ENCODE data around the gene RIMBP2. TPM values are rescaled to one million over a fixed set of nuclear protein-coding genes. Genes with fewer than 3 reads are reported as not detected.
"Not testable (repeated sequence)": the region's sequence is repeated elsewhere in the genome, so short reads cannot be mapped to it uniquely, and the experiment has no call there.

RIMBP2 gene
- total RNA-seq, 1 donor from 2014 or later = not detected

DNA sequence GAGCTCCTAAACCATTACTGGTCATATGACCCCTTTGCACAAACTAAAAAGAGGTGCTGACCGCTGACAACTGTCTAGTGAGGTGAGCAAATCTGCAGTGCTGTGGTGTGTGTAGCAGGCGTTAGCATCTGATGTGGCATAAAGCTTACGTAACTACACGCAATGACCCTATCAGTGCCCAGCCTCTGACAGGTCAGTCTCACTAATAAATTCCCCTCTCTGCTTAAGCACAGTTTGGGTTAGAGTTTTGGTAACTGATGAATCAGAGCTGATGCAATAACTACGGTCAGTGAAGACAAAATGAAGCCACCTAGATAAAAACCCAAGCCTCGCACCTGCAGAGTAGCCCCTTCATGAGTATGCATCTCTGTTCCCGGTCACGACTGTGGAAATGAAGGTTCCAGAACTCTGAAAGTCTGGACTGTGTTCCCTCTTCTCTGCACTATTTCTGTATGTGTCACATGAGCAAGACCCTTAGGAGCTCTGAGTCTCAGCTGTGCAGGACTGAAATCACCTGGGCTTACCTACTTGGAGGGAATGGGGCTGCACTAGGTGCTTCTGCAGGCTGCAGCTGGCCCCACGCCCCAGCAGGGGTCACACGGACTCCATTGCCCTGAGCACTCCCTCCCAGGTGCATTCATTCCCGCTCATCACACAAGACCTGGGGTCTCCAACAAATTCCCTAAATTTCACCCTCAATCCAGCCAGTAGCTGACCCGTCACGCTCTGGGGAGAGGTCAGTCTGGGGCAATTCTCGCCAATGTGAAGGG lies 54.4 kb downstream of the RIMBP2 start:
- no peak for DNase-seq (ENCODE audit: low spot score)
- ATAC-seq = no peak

DNA sequence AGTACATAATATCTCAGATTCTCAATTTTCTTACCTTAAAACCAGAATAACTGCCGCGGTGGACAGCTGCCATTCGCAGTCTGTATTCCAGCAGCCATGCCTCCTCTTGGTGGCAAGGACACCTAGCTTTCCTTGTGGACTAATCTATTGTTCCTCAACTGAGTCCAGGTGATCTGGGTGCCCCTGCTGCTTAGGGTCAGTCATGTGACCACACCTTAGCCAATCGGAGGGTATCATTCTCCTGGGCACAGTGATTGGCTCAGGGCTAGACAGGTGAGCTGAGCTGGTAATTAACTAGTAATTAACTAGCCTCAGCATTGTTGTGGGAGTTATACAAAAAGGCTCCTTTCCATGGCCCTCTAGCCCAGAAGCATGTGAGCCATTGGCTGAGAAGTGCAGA lies 55.0 kb downstream of the RIMBP2 start:
- DNase-seq (ENCODE audit: low spot score) (no peak), ATAC-seq (no peak)

DNA sequence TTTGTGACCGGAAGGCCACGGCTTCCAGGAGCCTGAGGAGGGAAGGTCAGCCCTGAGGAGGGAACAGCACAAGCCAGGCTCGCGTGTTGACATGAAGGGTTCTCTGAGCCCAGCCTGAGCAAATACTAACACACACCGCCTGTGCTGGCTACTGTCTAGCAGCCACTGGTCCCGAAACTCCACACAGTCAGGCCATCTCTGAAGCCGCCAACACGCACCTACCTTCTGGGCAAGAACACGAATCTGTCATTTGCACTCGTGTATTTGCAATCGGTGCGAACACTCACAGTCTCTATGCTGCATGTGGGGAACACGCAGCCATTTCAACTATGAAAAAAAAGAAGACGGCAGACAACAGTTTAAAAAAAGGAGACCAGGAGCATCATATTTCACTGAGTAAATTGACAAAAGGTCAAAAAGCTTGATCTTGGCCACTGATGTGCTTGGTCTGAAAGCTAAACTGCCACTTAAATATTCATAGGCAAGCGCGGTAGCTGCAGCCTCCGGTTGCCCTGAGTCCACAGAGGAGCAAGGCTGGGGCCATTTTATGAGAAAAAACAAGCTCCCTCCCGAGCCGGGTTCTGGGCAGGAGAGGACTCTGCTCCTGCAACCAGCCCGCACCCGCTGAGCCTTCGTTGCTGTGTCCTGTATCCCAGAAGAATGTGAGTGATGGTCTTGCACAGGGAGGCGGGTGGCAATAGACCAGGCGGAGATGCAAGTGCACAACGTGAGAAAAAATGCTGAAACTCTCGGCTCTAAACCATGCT lies 57.8 kb downstream of the RIMBP2 start:
- ATAC-seq (no peak), DNase-seq (ENCODE audit: low spot score) (no peak)

DNA sequence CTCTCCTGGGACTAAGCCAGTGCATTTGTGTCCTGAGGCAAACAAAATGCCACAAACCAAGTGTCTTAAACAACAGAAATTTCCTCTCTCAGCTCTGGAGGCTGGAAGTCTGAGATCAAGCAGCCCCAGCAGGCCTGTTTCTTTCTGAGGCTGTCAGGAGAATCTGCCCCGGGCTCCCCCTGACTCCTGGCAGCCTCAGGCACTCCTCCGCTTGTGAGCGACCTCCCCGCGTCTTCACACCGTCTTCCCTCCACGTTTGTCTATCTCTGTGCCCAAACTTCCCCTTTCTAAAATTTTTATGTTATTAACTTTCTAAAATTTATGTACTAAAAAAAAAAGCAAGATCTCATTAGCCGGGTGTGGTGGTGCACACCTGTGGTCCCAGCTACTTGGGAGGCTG lies 59.7 kb downstream of the RIMBP2 start:
- no peak for DNase-seq (ENCODE audit: low spot score)

DNA sequence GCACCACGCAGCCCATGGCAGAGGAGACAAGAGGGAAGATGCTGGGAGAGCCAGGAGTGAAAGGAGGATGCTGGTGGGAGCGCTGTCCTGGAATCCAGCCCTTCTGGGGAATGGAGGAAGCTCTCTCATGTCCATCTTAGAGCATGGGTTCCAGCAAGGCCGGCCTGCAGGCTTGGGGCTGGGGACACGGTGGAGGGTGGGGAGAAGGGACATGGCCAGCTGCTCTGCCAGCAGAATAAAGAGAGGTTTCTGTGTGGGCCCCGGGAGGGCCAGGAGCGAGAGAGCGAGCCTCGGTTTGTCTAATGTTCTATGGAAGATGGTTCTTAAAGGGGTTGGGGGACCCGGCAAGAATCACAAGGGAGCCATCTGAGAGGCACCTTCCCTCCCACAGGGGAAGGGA lies 60.2 kb downstream of the RIMBP2 start:
- no peak for DNase-seq (ENCODE audit: low spot score)
- ATAC-seq = no peak

More for the DNA sequence above, 59.7 kb downstream of the RIMBP2 start:
- no peak for ATAC-seq

DNA sequence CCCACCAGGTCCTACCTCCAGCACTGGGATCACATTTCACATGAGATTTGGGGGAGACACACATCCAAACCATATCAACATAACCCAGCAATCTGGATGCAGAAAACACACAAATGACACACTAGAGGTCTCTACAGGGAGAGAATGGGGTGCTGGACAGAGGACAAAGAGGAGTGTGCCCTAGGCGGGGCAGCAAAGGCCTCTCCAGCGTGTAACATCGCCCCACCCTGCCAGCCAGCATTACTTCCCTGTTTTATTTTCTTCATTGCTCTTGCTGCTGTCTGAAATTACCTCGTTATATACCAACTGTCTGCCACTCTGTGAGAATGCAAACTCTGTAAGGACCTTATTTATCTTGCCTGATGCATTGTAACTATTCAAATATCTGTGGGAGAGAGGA lies 61.1 kb downstream of the RIMBP2 start:
- DNase-seq (ENCODE audit: low spot score) = no peak

DNA sequence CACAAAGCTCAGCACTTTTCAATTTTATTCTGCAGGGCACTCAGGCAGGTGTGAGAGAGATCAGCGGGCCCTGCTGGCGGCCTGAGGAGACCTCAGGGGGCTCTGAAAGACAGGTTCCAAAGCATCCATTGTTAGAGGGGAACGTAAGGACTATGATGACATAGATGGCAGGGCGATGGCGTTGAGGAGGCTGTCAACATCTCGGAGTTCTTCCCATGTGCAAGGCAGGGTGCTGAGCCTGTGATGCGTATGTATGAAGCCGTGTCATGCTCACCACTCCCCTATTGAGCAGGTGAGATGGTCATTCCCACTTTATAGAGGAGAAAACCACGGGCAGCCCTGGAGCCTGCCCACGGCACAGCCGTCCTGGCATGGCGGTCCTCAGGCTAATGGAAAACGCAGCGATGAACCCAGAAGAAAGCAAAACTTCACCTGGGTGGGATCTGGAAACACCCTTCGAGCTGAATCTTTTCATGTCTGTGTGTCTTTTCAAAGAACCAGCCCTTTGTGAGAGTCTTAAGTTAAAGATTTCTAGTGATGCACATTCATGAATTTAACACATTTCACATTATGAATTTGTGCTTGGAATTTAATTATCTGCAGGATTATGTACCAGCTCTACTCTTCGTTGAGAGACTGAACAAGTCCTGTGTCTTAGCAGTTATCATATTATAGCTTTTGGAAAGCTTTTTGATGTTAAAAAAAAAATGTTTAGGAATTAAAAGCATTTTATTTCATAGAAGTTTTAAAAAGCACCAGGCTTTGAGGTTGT lies 64.7 kb downstream of the RIMBP2 start:
- DNase-seq (ENCODE audit: low spot score) (no peak), ATAC-seq (no peak)

More for the DNA sequence above, 61.1 kb downstream of the RIMBP2 start:
- ATAC-seq = no peak

DNA sequence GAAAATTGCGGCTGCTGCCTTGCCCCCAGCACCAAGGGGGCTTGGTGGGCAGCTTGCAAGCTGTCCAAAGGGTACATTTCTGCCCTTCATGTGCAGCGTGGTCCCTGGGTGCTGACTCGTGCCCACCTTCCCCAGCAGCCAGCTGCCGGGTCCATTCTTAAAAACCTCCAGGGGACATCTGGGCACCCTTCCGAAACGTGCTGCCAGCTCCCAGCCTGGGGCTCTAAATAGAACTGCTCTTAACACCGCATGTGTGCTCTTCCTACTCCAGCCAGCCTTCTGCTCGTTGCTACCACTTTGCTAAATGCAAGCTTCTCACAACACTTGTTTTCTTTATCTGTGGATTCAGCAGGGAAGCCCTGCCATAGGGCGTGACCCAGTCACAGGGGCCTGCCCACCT lies 66.0 kb downstream of the RIMBP2 start:
- DNase-seq (ENCODE audit: low spot score) (no peak), ATAC-seq (no peak)

DNA sequence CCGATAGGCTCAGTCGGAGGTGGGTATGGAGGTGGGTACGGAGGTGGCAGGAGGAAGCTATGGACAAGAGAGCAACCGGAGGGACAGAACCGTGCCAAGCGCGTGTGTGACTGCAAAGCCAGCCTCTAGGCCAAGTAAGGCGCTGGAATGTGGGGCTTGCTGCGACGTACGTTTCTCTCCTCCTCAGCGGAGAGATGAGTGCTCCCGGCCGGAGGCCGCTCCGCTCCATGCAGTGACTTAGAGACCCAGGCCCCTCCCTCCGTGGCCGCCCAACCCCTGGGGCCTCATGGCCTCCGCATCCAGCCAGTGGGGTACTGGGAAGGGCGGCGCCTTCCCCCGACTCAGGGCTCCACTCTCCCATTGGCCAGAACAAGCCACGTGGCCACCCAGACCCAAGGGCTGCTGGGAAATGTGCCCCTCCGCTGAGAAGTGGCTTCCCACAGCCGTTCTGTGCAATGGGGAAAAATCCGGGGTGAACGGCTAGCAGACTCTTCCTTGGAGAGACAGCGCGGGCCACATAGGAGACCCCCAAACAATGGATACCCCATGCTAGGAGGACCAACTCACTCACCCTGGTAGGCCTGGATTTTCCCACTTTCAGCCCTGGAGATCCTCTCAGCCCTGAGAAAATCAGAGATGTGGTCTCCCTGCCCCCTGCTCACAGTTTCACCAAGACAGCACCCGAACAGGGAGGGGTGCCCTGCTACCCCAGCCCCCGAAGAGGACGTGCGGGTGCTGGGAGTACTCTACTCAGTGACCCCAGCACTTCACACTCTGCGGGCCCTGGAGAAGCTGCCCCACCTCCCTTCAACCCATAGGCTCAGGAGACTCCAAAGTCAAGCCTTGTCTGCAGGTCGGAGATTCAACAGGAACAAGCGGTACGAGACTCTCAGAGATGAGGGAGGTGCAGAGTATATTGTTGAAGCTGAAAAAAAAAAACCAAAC lies 66.7 kb downstream of the RIMBP2 start:
- DNase-seq (ENCODE audit: low spot score) (no peak), ATAC-seq (no peak)

DNA sequence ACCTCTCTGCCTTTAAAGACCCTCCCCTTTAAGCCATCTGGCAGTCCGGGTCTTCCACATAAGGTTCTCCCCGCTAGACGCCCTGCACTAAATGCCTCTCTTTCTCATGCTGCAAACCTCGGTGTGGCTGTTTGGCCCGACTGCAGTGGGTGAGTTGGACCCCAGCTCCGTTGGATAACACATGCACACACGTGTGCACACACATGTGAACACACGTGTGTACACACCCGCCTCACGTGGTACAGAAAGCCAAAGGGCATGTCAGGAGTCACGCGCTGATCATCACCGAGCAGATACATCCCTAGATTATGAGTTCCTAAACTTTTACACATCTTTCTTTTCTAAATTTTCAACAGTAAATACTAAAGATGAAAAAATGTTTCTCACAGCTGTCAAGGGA lies 68.3 kb downstream of the RIMBP2 start:
- DNase-seq (ENCODE audit: low spot score) = no peak
- ATAC-seq = no peak

DNA sequence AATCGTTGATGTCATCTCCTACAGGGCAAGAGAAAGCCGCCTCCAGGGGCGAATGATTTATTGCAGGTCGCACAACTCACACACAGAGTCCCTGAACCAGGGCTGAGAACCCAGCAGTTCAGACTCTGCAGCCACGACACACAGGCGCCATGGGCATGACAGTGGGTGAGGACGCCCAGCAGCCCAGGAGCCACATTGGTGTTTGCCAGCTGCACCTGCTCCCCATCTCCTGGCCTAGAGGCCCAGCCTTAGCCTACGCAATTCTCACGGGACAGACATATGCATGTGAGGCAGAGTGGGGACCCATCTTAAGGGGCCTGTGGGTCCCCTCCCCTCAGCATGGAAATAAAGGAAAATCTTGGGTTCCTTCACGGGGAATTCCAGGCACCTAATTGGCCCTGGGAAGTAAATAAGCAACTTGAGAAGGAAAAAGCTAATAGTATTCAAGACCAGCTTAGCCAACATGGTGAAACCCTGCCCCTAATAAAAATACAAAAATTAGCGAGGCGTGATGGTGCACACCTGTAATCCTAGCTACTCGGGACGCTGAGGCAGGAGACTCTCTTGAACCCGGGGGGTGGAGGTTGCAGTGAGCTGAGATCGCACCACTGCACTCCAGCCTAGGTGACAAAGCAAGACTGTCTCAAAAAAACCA lies 69.3 kb downstream of the RIMBP2 start:
- ATAC-seq (no peak), DNase-seq (ENCODE audit: low spot score) (no peak)

DNA sequence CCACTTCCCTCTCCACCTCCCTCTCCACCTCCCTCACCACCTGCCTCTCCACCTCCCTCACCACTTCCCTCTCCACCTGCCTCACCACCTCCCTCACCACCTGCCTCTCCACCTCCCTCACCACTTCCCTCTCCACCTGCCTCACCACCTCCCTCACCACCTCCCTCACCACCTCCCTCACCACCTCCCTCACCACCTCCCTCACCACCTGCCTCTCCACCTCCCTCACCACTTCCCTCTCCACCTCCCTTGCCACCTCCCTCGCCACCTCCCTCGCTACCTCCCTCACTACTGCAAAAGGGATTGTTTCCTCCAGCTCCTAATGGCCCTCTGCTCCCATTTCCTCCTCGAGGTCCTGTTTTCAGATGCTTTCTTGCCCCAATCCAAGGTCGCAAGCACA lies 69.9 kb downstream of the RIMBP2 start:
- not testable (repeated sequence) for ATAC-seq; DNase-seq (ENCODE audit: low spot score)

DNA sequence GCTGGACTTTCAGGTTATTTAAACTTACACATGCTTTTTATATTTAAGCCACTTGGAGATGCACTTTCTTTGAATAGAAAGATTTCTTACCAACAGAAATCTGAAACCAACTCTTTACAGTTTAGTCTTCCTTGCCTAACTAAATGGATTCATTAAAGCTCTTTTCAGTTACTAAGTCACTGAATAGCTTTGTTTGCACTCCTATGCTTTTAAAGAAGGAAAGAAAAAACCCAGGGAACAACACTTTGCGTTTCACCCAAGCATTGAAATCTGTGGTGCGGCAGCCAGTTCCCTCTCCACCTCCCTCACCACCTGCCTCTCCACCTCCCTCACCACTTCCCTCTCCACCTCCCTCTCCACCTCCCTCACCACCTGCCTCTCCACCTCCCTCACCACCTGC lies 70.3 kb downstream of the RIMBP2 start:
- DNase-seq (ENCODE audit: low spot score) (no peak), ATAC-seq (no peak)

DNA sequence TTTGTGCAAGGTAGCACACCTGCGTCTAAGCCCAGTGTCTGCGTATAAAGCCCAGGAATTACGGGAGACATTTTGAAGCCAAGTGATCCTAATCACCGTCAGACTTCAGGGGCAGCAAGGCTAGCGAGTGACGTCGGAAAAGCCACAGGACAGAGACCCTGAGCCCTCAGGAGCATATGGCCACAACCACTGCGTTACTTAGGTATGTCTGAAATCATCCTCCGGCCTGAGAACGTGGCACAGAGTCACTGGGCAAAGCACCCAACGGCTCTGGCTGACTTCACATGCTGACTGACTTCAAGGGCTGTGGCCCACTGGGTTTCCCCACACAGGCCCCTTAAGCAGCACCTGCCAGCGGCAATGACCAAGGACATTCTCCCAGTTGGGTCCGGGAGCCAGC lies 71.5 kb downstream of the RIMBP2 start:
- no peak for ATAC-seq
- DNase-seq (ENCODE audit: low spot score) = no peak

DNA sequence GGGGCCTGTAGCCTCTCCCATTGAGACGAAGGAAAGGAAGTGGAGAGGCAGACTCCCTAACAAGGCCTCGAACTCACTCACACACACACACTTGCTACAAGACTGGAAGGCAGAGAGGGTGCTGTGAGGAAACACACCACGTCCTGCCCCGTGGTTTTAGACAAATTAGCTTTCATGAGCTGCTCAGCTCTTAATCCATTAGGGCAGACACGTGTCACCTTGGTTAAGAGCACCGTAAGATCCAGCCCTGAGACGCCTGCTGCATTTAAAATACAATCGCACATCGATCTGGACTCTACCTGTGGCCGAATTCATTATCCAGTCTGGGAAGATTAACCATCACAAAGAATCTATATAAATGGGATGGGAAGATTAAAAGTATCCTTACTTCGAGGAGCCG lies 72.0 kb downstream of the RIMBP2 start:
- ATAC-seq (no peak), DNase-seq (ENCODE audit: low spot score) (no peak)

DNA sequence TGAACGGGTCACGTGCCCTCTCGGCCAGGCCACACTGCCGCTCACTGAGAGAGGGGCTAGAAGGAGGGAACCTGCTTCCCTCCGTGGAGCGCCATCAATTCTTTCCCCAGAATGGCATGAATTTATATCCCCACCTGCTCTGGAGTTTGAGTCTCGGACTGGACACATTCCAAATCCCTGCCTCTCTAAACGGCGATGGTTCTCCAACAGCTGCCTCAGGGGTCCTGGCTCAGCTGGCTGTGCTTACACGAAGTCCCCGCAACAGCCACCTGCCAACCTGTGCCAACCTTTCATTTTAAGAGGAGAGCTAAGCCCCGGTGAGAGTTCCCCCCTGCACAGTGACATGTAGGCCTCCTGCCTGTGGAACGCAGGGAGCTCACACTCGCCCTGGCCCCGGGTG lies 73.2 kb downstream of the RIMBP2 start:
- ATAC-seq = no peak
- no peak for DNase-seq (ENCODE audit: low spot score)

DNA sequence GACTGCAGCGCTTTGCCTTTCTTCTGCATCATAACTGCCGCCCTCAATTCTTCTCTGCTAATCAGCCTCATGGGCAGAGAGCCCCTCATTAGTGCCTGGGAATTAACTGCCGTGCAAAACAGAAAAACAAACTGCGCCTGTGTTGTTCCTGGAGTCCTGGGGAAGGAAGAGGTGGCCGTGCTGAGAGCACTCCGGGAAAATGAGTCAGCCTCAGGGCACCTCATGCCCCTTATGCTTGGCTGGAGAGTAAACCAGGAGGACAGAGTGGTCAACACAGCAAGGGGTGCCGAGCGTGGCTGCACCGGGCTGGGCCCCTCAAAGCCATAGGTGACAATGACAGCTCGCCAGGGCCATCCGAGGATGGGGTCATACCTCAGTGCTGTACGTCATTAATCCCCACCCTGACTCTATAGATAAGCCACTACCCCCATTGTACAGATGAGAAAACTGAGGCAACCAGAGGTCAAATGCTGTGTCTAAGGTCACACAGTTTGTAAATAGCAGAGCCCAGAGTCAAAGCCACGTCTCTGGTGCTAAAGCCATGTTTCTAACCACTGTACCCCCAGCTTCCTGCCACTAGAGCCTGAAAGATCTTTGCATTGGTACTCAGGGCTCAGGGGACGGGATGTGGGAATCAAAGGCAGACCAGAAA lies 74.4 kb downstream of the RIMBP2 start:
- no peak for DNase-seq (ENCODE audit: low spot score)
- no peak for ATAC-seq

DNA sequence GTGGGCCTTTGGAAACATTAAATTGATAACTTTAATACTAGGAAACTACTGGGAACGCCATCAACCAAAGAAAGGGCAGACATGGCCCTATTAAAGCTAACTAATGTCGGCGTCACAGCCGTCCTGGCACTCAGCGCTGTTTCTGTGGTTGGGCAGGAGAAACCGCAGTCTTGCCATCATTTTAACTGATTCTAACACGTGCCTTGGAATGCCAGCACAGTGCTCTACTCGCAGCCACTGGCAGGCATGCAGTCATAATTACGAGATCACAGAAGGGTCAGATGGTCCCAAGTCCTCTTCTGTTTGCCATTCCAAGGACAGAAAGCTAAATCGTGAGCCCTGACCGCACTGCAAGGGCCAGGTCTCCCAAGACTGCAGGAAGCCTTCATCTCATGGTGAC lies 75.2 kb downstream of the RIMBP2 start:
- DNase-seq (ENCODE audit: low spot score) (no peak), ATAC-seq (no peak)

DNA sequence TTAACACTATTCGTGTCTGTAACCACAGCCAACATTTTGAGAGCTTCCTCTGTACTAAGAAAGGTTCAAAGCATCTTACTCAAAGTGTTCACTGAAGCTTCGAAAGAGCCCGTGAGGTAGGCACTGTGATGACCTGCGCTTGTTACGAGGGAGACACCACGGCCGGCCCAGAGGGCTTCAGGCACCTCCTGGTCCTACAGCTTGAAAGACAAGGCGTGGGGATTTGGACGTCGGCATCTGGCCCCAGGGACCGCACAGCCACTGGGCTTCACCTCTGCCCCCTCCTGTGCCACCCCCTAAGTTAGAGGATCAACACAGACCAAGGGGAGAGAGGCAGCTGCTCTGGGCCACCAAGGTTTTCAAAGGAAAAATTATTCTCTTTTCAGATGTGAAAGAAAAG lies 75.6 kb downstream of the RIMBP2 start:
- ATAC-seq (no peak), DNase-seq (ENCODE audit: low spot score) (no peak)

Measured in left lobe of liver (tissue), 2 donors.